Measurements from ENCODE around the gene EPHB2.
"Not testable (repeated sequence)": the region's sequence is repeated elsewhere in the genome, so short reads cannot be mapped to it uniquely, and the experiment has no call there.

EPHB2 gene

GRCh38 chr1:22843441-22844183 lies 133.0 kb downstream of the EPHB2 start:
- not testable (repeated sequence) for DNase-seq

GRCh38 chr1:22844621-22845020 lies 134.0 kb downstream of the EPHB2 start:
- DNase-seq = no peak

GRCh38 chr1:22845398-22845935 lies 134.8 kb downstream of the EPHB2 start:
- no peak for DNase-seq

GRCh38 chr1:22846458-22846857 lies 135.8 kb downstream of the EPHB2 start:
- no peak for DNase-seq

GRCh38 chr1:22847249-22847648 lies 136.6 kb downstream of the EPHB2 start:
- DNase-seq = no peak

- DNase-seq = no peak
Observed at GRCh38 chr1:22847709-22848108, 137.1 kb downstream of the EPHB2 start.

- no peak for DNase-seq
Observed at GRCh38 chr1:22848405-22848804, 137.8 kb downstream of the EPHB2 start.

GRCh38 chr1:22849770-22850169 lies 139.1 kb downstream of the EPHB2 start:
- DNase-seq = no peak

GRCh38 chr1:22850281-22850680 lies 139.6 kb downstream of the EPHB2 start:
- DNase-seq = no peak

- no peak for DNase-seq
Observed at GRCh38 chr1:22850681-22851080, 140.0 kb downstream of the EPHB2 start.

GRCh38 chr1:22851517-22851916 lies 140.9 kb downstream of the EPHB2 start:
- DNase-seq = no peak

GRCh38 chr1:22852144-22852655 lies 141.6 kb downstream of the EPHB2 start:
- no peak for DNase-seq

GRCh38 chr1:22853651-22854185 lies 143.1 kb downstream of the EPHB2 start:
- no peak for DNase-seq

GRCh38 chr1:22854688-22855565 lies 144.3 kb downstream of the EPHB2 start:
- no peak for DNase-seq

GRCh38 chr1:22855668-22856606 lies 145.3 kb downstream of the EPHB2 start:
- no peak for DNase-seq

GRCh38 chr1:22857661-22858060 lies 147.0 kb downstream of the EPHB2 start:
- no peak for DNase-seq

GRCh38 chr1:22860414-22860800 lies 149.8 kb downstream of the EPHB2 start:
- no peak for DNase-seq

- DNase-seq = no peak
Observed at GRCh38 chr1:22860883-22861385, 150.3 kb downstream of the EPHB2 start.

GRCh38 chr1:22861764-22862440 lies 151.3 kb downstream of the EPHB2 start:
- DNase-seq = no peak

- DNase-seq = no peak
Observed at GRCh38 chr1:22862752-22863151, 152.1 kb downstream of the EPHB2 start.

GRCh38 chr1:22863766-22864165 lies 153.1 kb downstream of the EPHB2 start:
- DNase-seq = no peak
